ENCODE results near the gene CELA2B.
"Not testable (repeated sequence)": the region's sequence is repeated elsewhere in the genome, so short reads cannot be mapped to it uniquely, and the experiment has no call there.

CELA2B gene

DNA sequence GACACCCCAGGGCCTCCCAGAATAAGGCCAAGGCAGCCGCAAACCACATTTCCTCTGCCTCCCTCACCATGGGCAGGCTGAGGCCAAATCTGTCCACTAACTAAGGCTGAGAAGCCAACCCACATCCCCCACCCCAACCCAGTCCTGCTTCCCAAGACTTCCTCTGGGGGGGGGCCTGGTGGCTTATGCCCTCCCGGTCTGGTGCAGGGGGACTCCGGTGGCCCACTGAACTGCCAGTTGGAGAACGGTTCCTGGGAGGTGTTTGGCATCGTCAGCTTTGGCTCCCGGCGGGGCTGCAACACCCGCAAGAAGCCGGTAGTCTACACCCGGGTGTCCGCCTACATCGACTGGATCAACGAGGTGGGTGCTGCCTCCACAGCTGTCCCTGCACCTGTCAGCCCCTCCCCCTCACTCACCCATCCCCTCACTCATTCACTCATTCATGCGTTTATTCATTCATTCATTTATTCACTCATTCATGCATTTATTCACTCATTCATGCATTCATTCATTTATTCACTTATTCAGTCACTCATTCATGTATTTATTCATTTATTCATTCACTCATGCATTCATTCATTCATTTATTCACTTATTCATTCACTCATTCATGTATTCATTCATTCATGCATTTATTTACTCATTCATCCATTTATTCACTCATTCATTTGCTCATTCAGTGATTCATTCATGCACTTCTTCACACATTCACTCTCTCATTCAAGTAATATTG is 30.3 kb upstream of the CELA2B start:
- DNase-seq = no peak

DNA sequence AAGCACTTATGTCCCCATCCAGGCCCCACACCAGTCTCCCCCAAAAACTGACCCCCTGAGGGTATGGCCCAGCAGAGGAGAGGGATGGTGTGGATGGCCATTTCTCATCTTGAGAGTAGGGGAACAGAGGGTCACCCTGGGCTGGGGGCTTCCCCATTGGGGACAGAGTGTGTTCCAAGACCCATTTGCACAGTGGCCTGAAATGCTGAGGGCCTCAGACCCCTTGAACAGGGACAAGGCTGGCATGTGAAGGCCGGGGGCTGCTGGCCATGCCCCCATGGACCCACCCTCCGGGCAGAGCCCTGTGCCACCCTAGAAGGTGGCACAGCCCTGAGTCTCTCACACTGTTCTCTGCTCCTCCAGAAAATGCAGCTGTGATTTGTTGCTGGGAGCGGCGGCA is 29.7 kb upstream of the CELA2B start:
- no peak for DNase-seq

DNA sequence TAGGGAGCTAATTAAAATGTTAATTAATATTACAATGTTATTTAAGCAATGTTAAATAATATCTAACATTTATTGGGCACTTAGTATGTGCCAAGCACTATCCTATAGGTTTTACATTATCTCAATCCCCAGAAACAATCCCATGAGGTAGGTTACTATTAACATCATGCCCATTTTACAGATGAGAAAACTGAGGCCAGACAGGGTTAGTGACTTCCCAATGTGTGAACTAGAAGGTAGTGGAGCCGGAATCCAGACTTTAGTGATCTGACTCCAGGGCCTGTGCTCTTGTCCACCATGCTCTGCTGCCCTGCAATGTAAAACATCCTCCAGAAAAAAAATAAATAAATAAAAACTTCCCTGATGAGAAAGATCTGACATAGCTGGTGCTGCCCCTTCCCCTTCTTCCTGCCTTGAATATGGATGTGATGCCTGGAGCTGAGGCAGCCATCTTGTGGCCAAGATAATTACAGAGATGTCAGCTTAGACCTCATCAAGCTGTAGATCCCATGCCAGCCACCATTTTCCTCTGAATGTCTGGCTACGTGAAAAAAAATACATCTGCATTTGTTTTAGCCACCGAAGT is 26.9 kb upstream of the CELA2B start:
- DNase-seq = no peak

DNA sequence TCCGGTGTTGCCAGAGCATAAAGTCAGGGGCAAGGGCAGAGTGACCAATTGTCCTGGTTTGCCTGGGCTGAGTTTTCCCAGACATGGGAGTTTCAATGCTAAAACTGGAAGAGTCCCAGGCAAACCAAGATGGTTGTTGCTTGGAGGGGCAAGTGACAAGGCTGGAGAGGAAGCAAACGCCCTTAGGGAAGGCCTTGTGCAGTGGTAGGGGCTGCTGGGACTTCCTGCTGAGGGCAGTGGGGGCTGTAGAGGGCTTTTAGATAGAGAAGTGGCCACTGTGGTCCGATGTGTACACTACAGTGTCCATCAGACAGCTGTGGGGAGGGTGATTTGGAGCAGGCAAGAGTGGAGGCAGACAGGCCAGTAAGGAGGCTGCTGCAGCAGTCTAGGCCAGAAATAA is 26.3 kb upstream of the CELA2B start:
- no peak for DNase-seq

DNA sequence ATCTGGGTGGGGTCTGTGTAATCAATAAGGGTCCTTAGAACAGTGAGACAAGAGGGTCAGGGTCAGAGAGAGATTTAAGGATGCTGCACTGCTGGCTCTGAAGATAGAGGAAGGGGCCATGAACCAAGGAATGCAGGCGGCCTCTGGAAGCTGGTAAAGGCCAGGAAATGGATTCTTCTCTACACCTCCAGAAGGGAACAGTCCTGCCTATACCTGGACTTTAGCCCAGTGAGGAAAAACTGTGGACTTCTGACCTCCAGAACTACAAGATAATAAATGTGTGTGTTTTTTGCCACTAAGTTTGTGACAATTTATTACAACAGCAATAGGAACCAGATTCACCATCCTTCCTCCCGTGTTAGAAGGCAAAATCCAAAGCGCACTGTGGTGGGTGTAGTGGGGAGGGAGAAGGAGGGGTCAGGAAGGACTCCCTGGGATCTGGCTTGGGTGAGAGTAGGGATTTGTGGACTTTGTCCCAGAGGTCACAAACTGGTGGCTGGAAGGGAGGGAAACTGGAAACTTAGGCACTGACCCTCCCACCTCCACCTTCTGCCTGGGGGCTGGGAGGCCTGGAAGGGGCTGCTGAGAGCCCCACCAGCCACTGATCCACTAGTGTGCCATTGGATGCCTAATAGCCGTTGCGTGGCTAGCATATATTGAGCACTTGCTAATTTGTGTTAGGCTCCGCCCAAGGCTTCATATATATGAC is 24.7 kb upstream of the CELA2B start:
- DNase-seq = no peak

DNA sequence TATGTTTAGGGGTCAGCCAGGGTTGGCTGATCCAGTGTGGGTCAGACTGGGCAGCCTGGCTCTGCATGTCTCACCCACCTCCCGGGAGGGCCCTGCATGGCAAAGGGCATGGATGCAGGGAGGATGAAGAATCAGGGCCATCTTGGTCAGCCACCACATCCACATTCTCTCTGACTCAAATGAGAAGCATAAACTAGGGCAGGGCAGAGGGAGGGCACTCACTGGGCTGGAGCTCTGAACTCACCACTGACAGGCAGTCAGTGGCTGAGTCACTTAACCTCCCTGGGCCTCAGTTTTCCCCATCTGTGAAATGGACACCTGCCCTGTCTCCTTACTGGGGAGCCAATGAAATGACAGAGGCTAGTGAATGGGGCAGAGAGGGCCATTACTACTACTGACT is 23.7 kb upstream of the CELA2B start:
- no peak for DNase-seq

DNA sequence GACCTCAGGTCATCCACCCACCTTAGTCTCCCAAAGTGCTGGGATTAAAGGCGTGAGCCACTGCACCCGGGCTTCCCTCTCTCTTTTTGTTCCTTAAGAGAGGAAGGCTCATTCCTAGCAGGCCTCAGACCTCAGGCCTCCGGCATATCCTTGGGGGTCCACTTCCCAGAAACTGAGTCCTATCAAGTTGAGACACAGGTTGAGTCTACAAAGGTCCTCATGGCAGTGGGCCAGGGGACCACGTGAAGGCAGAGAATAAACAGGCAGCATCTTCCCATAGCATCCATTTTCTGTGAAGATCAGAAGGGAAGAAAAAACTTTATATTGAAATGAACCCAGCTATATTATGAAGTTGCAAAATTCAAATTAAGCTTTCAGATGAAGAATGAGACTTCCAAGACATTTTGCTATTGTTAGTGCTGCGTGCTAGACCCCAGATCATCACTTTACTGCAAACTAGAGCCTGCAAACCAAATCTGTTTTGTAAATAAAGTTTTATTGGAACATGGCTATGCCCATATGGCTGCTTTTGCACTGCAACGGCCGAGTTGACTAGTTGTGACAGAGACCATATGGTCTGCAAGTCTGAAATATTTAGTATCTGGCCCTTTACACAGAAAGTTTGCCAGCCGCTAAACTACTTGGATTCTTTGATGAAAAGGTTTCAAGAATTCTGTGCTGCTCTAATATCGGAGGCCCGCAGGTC is 22.9 kb upstream of the CELA2B start:
- DNase-seq = no peak

DNA sequence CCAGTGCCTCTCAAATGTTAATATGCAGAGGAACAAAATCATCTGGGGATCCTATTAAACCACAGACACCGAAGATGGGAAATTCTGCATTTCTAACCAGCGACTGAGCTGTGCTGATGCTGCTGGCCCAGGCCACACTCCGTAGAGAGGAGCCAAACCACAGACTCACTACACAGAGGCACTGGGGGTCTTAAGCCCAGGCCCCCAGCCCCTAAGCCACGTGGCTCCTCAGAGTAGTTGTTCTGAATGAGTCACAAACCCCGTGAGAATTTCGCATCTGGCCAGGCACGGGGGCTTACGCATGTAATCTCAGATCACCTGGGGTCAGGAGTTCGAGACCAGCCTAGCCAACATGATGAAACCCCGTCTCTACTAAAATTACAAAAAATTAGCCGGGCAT is 22.2 kb upstream of the CELA2B start:
- no peak for DNase-seq

DNA sequence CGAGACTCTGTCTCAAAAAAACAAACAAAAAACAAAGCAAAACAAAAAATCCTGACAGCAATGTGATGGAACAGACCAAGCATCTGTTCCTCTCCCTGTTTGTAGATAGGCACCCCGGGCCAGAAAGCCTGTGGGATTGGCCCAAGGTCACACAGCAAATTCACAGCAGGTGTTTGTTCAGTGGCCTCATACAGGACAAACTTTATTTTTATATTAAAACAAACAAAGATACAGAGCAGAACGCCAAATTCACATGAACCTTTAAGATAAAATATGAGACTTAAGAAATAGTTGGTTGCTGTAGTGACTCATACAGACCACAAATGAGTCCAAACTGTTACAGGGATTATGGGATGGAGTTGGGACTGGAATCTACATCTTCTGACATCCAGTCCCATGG is 21.6 kb upstream of the CELA2B start:
- no peak for DNase-seq

DNA sequence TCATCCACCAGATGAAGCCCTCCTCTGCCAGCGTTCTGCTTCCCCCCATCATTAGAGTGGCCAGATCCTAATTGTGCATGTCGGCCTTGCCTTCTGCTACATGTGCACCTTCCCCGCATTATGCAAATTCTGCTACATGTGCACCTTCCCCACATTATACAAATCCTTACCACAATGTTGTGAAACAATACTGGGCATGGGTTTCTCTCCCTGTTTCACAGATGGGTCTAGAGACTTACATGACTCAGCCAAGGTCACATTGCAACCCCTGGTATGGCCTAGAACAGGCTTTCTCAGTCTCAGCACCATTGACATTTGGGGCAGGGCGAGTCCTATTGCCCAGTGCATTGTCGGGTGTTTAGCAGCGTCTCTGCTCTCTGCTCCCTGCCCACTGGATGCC is 20.4 kb upstream of the CELA2B start:
- peak in 1 of 2 donors; percentile 69 for DNase-seq

DNA sequence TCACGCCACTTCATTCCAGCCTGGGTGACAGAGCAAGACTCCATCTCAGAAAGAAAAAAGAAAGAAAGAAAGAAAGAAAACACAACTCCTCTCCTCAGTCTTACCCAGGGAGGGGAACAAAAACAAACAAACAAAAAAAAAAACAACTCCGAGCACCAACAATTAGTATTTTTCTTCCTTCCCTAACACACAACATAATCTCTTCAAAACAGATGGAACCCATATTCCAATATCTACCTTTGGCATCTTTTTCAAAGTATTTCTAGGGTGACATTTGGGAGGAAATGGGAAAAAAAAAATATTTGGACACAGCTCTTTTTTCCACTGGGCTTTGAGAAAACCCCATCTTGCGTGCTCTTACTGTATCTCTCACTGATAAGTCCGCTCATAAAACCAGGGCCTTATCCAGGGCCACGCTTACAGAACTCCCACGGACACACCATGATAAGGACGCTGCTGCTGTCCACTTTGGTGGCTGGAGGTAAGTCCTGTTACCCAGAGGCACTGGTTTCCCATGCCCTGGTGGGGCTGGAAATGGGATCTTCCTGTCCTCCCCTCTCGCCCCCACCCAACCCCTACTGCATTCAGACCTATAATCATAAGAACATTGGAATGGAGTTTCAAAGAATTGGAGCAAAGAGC is 19.5 kb upstream of the CELA2B start, which contains the start of gene CELA2A:
Gene CELA2A, plus strand, starts transcription at position 420 of the 642 bp plus-strand sequence. Its CDS starts 22 bp downstream, at position 442.
- DNase-seq = no peak

DNA sequence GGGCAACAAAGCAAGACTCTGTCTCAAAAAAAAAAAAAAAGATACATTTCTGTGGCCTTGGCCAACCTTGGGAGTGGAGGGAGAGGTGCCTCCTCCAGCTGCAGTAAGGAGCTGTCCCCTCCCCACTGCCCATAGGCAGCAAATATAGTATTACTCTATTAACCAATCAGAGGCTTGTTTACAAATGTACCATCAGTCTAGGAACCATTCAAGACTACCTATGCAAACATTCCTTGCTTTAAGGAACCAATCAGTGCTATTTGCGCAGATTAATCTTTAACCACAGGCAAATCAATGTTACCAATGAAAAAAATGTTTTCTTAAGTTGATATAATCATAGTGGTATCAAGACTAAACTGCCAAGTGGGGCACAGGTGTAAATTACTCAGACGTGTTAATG is 18.3 kb upstream of the CELA2B start:
- no peak for DNase-seq

DNA sequence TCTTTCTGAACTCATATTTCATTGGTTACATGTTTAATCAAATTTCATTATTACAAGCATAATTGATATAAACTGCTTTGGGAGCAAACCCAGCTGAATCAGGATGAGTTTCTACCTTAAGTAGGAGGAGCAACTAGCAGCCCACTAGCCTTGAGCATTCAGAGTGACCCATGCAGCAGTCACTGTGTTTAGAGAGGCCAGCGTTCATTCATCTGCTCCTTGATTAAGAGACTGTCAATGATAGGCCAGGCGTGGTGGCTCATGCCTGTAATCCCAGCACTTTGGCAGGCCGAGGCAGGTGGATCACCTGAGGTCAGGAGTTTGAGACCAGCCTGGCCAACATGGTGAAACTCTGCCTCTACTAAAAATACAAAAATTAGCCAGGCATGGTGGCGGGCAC is 17.5 kb upstream of the CELA2B start:
- DNase-seq = not testable (repeated sequence)

DNA sequence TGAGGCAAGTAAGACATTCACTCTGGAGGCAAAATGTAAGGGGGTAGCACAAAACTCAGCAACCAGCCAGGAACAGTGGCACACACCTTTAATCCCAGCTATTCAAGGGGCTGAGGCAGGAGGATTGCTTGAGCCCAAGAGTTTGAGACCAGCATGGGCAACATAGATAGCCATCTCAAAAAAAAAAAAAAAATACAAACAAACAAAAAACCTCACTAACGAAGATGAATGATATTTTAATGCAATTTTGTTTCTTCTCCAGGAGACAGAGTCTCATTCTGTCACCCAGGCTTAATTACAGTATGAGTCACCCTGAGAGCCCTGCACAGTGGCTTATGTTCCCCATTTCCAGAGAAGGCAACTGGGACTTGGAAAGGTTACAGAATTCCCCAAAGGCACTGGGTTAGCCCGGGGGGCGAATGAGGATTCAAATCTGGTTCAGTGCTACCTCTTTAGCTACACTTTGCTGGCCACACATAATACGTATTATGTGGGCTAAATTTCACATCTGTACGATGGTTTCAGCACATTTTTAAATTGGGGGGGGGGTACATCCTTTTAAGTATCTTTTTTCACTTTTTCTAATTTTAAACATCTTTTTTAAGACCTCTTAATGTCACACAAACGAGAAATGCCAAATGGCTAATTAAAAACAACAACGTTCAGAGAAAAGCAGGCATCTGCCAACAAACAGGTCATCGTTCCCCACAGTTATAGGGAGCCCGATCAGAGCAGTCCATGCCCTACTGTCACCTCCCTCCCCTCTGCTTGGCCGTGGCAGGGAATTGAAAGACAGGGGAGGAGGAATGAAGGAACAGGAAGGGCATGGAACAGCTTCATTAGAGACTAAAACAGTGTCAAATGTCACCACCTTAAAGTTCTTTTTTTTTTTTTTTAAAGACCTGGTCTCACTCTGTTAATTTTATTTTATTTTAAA is 15.9 kb upstream of the CELA2B start:
- DNase-seq = peak; percentile 68 to 71

DNA sequence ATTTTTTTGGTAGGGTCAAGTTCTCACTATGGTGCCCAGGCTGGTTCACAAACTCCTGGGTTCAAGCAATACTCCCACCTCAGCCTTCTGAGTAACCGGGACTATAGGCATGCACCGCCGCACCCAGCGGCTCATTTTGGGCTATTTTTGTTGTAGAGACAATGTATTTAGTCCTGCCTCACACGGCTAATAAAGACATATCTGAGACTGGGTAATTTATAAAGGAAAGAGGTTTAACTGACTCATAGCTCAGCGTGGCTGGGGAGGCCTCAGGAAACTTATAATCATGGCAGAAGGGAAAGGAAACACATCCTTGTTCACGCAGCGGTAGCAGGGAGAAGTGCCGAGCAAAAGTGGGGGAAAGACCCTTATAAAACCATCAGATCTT is 15.2 kb upstream of the CELA2B start:
- no peak for DNase-seq

DNA sequence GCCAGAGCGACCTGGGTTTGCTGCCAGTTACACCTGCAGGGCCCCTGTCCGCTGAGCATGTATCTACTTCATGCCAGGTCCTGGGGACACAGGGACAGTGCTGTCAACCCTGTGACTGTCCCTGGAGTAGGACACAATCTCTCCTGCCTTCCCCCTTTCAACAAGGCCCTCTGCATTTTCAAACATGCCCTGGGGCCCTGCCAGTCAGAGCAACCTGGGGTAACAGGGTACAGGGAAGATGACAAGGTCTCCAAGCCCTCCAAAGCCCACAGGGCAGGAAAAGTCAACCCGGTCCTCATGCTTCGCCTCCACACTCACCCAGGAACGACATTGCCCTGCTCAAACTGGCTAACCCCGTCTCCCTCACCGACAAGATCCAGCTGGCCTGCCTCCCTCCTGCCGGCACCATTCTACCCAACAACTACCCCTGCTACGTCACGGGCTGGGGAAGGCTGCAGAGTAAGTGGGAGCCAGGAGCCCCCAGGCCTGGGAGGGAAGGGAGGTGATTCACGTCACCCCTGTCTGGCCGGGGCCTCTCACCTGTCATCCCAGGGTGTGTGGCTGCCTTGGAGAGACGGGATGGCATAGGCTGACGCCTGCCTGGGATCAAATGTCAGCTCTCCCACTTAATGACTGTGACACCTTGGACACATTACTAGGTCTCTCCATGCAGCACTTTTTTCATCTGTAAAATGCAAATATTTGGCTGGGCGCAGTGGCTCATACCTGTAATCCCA is 12.7 kb upstream of the CELA2B start:
- not testable (repeated sequence) for DNase-seq

DNA sequence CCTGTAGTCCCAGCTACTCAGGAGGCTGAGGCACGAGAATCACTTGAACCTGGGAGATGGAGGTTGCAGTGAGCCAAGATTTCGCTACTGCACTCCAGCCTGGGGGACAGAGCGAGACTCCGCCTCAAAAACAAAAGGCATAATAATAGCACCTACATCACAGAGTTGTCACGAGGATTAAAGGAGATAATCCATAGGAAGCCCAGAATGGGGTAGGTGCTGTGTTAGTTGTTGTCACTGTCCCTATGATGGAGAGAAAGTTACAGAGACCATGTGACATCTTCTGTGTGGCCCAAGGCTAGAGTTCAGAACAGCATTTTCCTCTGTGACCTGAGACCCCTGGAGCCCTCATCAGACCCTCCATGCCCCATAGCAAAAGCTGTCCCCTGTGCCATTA is 12.0 kb upstream of the CELA2B start:
- DNase-seq = peak in 1 of 2 donors; percentile 5

DNA sequence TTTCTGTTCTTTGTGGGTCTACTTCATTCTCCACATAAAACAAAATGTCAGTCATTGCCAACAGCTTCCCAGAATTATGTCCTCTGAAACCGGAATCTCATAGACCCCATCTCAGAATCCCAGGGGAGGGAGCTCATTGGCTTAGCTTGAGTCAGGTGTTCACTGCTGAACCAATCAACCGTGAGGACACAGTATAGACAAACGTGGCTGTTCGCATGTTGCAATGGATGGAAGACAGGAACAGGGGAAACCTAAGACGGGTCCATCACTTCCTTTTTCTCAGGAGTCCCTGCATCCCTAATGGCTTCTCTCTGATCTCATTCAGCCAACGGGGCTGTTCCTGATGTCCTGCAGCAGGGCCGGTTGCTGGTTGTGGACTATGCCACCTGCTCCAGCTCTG is 10.2 kb upstream of the CELA2B start:
- peak in 1 of 2 donors; percentile 41 for DNase-seq

DNA sequence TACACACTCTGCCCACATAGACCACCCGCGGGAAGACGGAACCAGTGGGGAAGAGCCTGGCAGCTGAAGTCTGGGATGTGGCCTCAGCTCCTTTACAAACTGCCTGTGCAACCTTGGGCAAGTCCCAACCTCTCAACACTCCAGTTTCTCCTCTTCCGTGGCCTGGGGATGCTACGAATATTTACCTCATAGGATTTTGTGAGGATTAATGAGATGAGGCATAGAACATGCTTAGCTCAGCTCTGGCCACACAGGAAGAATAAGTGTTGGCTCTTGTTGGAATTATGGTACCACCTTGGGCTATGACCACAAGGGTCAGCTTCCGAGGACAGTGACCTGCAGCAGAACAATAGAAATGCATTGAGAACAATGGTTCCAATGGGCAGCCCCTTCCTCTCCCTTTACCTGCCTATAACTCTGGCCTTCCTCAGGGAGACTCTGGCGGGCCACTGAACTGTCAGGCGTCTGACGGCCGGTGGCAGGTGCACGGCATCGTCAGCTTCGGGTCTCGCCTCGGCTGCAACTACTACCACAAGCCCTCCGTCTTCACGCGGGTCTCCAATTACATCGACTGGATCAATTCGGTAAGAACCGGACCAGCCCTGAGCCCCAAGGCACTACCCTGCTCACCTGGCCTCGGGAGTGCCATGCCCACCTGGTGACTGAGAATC is 8.8 kb upstream of the CELA2B start:
- not testable (repeated sequence) for DNase-seq

DNA sequence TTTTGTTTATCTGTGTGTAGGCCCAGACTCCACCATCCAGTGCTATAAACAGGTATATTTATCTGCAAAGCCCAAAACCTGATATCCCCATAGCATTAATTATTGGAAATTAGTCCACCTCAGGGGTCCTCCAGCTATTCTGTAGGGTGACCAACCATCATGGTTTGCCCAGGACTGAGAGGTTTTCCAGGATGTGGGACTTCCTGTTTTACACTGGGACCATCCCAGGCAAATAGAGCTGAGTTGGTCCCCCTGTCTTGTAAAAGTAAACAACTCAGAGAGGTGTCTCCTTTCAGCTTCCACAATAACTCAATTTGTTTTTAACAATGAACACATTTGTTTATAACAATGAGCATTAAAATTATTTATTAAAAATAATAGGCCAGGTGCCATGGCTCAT is 7.8 kb upstream of the CELA2B start:
- DNase-seq = no peak

DNA sequence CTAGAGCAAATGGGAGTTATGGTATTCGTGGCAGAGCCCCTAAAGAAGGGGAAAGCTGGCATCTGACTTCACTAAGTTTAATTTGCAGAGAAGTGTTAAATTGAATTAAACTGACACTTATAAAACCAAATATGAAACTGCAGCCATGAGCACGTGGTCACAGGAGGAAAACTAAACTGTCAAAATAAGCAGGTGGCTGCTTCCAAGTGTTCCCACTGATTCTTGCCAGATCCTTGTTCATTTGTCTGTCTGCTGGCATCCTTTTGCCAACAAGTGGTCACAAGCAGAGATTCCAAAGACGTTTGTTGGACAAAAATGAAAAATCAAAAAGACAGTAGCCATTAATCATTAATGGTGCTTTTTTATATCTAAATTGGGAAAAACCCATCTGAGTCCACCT is 6.5 kb upstream of the CELA2B start:
- DNase-seq = no peak

All from inflammatory macrophage treated with lipopolysaccharide for 1 hour (primary cell).